Measurements from ENCODE around the gene EWSR1.

EWSR1 gene

DNA sequence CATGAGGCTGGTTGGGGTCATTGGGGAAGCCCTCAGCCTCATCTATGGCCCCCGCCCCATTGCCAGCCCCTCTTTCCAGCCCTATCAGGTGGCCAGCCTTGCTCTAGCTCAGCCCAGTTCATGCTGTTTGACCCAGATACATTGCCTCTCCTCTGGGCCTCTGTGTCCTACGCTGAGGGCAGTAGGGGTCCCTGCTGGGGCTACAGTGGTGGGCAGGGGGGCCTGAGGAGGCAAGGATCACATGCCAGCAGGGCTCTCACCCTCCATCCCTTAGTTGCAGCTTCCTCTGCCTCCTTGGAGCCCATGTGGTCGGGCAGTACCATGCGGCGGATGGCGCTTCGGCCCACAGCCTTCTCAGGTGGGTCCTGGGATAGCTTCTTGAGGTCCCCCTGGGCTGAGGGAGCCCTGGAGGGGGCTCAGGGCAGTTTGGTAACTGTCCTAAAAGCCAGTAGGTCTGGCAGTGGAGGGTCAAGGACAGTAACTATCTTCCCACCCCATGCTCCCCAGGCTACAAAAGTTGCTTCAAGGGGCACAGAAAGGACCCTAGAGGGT, 43.1 kb upstream of the EWSR1 start:
- TF ChIP-seq, protein P1, sequence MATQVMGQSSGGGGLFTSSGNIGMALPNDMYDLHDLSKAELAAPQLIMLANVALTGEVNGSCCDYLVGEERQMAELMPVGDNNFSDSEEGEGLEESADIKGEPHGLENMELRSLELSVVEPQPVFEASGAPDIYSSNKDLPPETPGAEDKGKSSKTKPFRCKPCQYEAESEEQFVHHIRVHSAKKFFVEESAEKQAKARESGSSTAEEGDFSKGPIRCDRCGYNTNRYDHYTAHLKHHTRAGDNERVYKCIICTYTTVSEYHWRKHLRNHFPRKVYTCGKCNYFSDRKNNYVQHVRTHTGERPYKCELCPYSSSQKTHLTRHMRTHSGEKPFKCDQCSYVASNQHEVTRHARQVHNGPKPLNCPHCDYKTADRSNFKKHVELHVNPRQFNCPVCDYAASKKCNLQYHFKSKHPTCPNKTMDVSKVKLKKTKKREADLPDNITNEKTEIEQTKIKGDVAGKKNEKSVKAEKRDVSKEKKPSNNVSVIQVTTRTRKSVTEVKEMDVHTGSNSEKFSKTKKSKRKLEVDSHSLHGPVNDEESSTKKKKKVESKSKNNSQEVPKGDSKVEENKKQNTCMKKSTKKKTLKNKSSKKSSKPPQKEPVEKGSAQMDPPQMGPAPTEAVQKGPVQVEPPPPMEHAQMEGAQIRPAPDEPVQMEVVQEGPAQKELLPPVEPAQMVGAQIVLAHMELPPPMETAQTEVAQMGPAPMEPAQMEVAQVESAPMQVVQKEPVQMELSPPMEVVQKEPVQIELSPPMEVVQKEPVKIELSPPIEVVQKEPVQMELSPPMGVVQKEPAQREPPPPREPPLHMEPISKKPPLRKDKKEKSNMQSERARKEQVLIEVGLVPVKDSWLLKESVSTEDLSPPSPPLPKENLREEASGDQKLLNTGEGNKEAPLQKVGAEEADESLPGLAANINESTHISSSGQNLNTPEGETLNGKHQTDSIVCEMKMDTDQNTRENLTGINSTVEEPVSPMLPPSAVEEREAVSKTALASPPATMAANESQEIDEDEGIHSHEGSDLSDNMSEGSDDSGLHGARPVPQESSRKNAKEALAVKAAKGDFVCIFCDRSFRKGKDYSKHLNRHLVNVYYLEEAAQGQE (IDR thresholded peaks at IDR 0.05; ENCODE audit: low read depth): no peak
- no peak for TF ChIP-seq TAF1 (IDR thresholded peaks at IDR 0.05; ENCODE audit: low read depth)
- no peak for TF ChIP-seq TEAD4 (IDR thresholded peaks at IDR 0.05)
- TF ChIP-seq RAD21 (IDR thresholded peaks at IDR 0.05; ENCODE audit: low read depth): no peak
- TF ChIP-seq MAX (IDR thresholded peaks at IDR 0.05): no peak
- TF ChIP-seq, protein P2, sequence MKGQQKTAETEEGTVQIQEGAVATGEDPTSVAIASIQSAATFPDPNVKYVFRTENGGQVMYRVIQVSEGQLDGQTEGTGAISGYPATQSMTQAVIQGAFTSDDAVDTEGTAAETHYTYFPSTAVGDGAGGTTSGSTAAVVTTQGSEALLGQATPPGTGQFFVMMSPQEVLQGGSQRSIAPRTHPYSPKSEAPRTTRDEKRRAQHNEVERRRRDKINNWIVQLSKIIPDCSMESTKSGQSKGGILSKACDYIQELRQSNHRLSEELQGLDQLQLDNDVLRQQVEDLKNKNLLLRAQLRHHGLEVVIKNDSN (IDR thresholded peaks at IDR 0.05): no peak

DNA sequence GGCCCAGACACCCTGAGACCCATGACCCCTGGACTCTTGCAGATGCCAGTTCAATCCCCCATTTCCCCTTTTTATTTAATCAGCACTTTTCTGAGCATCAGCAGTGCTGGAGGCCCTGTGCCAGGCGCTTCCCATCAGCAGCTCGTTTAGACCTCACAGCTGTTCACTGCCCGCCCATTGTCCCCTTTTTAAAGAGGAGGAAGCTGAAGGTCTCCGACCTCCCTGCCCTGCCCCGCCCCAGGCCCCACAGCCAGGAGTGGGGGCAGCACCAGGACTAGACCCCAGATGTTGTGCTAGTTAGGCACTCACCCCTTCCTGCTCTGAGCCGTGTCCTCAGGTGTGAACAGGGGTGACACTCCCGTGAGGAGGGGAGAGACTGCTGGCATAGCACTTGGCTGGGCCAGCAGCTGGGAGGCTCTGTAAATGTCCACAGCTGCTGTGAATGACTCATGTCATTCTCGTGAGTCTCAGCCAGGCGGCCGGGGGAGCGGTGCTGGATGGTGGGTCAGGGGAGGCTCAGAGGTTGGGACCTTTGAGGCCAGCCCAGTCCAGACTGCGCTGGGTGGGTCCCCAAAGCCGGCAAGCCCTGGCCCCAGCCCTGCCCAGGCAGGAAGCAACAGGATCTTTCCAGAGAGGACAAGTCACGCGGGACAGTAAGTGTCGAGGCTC, 42.5 kb upstream of the EWSR1 start:
- TF ChIP-seq TAF1 (IDR thresholded peaks at IDR 0.05; ENCODE audit: low read depth) (no peak), EP300 (IDR thresholded peaks at IDR 0.05; ENCODE audit: borderline replicate concordance) (no peak), ZBTB7A (IDR thresholded peaks at IDR 0.05; ENCODE audit: low read depth) (no peak), TEAD4 (IDR thresholded peaks at IDR 0.05) (no peak), EGR1 (IDR thresholded peaks at IDR 0.05) (no peak), NFIC (IDR thresholded peaks at IDR 0.05) (no peak), RAD21 (IDR thresholded peaks at IDR 0.05; ENCODE audit: low read depth) (no peak), FOXM1 (IDR thresholded peaks at IDR 0.05; ENCODE audit: borderline replicate concordance, low read depth) (no peak), MAX (IDR thresholded peaks at IDR 0.05) (no peak), TCF12 (IDR thresholded peaks at IDR 0.05; ENCODE audit: low read depth) (no peak), CEBPB (IDR thresholded peaks at IDR 0.05) (no peak), YY1 (IDR thresholded peaks at IDR 0.05; ENCODE audit: low read depth) (no peak), CREB1 (IDR thresholded peaks at IDR 0.05; ENCODE audit: low read depth) (no peak)
- TF ChIP-seq, protein P1 (IDR thresholded peaks at IDR 0.05; ENCODE audit: low read depth): no peak
- TF ChIP-seq, protein P2 (IDR thresholded peaks at IDR 0.05): no peak

DNA sequence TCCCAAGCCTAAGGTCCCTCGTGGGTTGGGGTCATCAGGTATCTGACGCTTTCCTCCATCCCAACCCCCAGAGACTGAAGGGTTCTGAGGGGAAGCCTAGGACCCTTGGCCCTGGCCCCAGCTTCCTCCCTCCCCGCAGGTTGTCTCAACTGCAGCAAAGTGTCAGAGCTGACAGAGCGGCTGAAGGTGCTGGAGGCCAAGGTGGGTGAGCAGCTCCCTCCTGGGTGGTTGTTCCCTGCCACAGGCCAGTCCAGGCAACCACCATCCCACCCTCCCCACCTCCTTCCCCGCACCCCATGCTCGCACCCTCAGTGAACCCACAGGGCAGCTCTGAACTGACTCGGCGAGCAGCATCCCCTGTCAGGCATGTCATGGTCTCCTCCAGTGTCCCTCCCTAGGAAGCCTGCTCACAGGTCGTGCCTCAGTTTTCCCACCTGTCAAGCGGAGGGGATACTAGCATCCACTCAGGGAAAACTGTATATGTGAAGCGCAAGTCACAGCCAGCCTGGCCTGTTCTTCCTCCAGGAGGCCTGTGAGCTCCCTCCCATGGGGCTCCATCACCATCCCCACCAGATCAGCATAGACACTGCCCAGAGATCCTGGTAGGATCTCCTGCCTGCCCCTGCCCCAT, 41.6 kb upstream of the EWSR1 start:
- TF ChIP-seq, protein P2 (IDR thresholded peaks at IDR 0.05): no peak
- TF ChIP-seq ZBTB7A (IDR thresholded peaks at IDR 0.05; ENCODE audit: low read depth): no peak
- no peak for TF ChIP-seq EP300 (IDR thresholded peaks at IDR 0.05; ENCODE audit: borderline replicate concordance)
- TF ChIP-seq, protein P1 (IDR thresholded peaks at IDR 0.05; ENCODE audit: low read depth): no peak
- no peak for TF ChIP-seq TEAD4 (IDR thresholded peaks at IDR 0.05)
- TF ChIP-seq EGR1 (IDR thresholded peaks at IDR 0.05): no peak
- no peak for TF ChIP-seq YY1 (IDR thresholded peaks at IDR 0.05; ENCODE audit: low read depth)
